ENCODE data around the gene SOX14.

Gene SOX14

DNA sequence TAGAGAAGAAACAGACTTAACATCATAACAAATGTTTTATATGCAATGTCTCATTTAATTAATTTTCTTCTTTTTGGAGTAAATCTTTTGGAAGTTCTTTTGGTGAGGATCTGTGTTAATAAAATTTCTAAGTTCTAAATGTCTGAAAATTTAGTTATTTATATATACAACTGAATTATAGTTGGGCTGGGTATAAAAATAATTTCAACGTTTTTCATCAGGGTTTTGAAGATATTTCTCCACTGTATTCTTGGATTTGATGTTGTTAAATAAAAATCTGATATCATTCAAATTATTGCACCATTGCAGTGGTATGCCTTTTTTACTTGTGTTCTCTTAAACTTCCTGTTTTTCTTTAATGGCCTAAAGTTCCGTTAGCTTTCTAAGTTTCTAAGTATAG lies 26.9 kb upstream of the SOX14 start:
- Histone ChIP-seq H3K27me3 (ENCODE audit: control insufficient read depth, low read length) (no peaks in the 10 kb centered on the region), H3K4me2 (ENCODE audit: low read length) (no peak overlapping the region), H3F3A (ENCODE audit: control insufficient read depth, insufficient read depth) (no peaks in the 10 kb centered on the region), H3K4me1 (ENCODE audit: control insufficient read depth, low read length) (no peaks in the 10 kb centered on the region), H4K20me1 (ENCODE audit: control insufficient read depth, insufficient read depth, low read depth, low read length) (no peaks in the 10 kb centered on the region), H3K79me2 (ENCODE audit: control insufficient read depth, low read length) (no peaks in the 10 kb centered on the region), H3K9me2 (replicated peaks; ENCODE audit: control insufficient read depth, low read length) (no peaks in the 10 kb centered on the region), H3K9me3 (ENCODE audit: control insufficient read depth, insufficient read depth, low read length) (peaks cover 18% of the 10 kb centered on the region; the same call in 1 of the 2 replicates), H3K36me3 (ENCODE audit: control insufficient read depth, low read length) (no peaks in the 10 kb centered on the region), H3K27ac (ENCODE audit: low read depth, low read length) (no peak overlapping the region), H3K4me3 (ENCODE audit: low read length) (no peak overlapping the region)
- TF ChIP-seq, protein P1, sequence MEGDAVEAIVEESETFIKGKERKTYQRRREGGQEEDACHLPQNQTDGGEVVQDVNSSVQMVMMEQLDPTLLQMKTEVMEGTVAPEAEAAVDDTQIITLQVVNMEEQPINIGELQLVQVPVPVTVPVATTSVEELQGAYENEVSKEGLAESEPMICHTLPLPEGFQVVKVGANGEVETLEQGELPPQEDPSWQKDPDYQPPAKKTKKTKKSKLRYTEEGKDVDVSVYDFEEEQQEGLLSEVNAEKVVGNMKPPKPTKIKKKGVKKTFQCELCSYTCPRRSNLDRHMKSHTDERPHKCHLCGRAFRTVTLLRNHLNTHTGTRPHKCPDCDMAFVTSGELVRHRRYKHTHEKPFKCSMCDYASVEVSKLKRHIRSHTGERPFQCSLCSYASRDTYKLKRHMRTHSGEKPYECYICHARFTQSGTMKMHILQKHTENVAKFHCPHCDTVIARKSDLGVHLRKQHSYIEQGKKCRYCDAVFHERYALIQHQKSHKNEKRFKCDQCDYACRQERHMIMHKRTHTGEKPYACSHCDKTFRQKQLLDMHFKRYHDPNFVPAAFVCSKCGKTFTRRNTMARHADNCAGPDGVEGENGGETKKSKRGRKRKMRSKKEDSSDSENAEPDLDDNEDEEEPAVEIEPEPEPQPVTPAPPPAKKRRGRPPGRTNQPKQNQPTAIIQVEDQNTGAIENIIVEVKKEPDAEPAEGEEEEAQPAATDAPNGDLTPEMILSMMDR (IDR thresholded peaks at IDR 0.05; ENCODE audit: low read depth, low read length, poor library complexity, severe bottlenecking), result no peak
- TF ChIP-seq EZH2phosphoT487 (IDR thresholded peaks at IDR 0.05; ENCODE audit: borderline replicate concordance, low read length), result no peak

DNA sequence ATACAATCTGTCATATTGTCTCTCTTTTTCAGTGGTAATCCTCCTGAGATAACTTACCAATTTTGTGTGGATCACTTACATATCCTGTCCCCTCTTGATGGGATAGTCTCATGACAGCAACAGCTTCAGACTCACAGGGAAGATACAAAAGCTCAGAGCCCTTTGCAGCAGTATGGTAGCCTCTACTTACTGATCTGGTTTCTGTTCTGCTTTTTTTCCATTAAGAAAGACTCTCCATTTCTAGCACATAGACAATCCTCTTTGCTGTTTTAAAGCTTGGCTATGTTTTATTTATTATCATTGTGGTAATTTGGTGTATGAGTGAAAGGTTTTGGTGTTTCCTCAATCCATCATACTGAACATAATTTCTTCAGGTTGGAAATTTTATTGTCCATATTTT lies 25.4 kb upstream of the SOX14 start:
- H3K9me3 ChIP-seq (ENCODE audit: control insufficient read depth, insufficient read depth, low read length), result peaks cover 18% of the 10 kb centered on the region; the same call in 1 of the 2 replicates
- H3K4me2 ChIP-seq (ENCODE audit: low read length), result no peak overlapping the region
- no peak overlapping the region for H3K4me3 ChIP-seq (ENCODE audit: low read length)
- TF ChIP-seq, protein P1 (IDR thresholded peaks at IDR 0.05; ENCODE audit: low read depth, low read length, poor library complexity, severe bottlenecking), result no peak
- no peak for TF ChIP-seq EZH2phosphoT487 (IDR thresholded peaks at IDR 0.05; ENCODE audit: borderline replicate concordance, low read length)
- H3F3A ChIP-seq (ENCODE audit: control insufficient read depth, insufficient read depth), result no peaks in the 10 kb centered on the region
- no peaks in the 10 kb centered on the region for H3K79me2 ChIP-seq (ENCODE audit: control insufficient read depth, low read length)
- no peak overlapping the region for H3K27ac ChIP-seq (ENCODE audit: low read depth, low read length)
- H3K27me3 ChIP-seq (ENCODE audit: control insufficient read depth, low read length), result no peaks in the 10 kb centered on the region
- no peaks in the 10 kb centered on the region for H3K9me2 ChIP-seq (replicated peaks; ENCODE audit: control insufficient read depth, low read length)
- no peaks in the 10 kb centered on the region for H4K20me1 ChIP-seq (ENCODE audit: control insufficient read depth, insufficient read depth, low read depth, low read length)
- no peaks in the 10 kb centered on the region for H3K36me3 ChIP-seq (ENCODE audit: control insufficient read depth, low read length)
- no peaks in the 10 kb centered on the region for H3K4me1 ChIP-seq (ENCODE audit: control insufficient read depth, low read length)

DNA sequence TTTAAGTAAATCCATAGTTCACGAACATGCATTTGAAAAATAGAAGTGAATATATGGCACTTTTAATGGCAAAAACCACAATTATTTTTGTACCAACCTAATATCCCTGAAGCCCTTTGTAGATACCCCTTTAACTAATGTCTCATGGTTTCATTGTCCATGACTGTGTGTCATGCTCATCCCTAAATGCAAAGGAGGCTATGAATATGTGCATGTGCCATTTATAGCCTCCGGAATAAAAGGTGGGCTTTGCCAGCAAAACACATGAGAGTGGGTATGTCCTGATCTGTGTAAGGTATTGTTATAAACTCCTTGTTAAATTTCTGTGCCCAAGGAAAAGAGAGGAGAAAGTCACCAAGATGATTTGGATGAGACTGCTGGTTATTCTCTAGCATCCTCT lies 20.5 kb upstream of the SOX14 start:
- H3K9me3 ChIP-seq (ENCODE audit: control insufficient read depth, insufficient read depth, low read length), result no peaks in the 10 kb centered on the region
- TF ChIP-seq, protein P1 (IDR thresholded peaks at IDR 0.05; ENCODE audit: low read depth, low read length, poor library complexity, severe bottlenecking), result no peak
- TF ChIP-seq EZH2phosphoT487 (IDR thresholded peaks at IDR 0.05; ENCODE audit: borderline replicate concordance, low read length), result no peak
- no peaks in the 10 kb centered on the region for H3K9me2 ChIP-seq (replicated peaks; ENCODE audit: control insufficient read depth, low read length)
- H3K4me2 ChIP-seq (ENCODE audit: low read length), result no peak overlapping the region
- no peaks in the 10 kb centered on the region for H3K79me2 ChIP-seq (ENCODE audit: control insufficient read depth, low read length)
- H3F3A ChIP-seq (ENCODE audit: control insufficient read depth, insufficient read depth), result no peaks in the 10 kb centered on the region
- H3K36me3 ChIP-seq (ENCODE audit: control insufficient read depth, low read length), result no peaks in the 10 kb centered on the region
- H3K4me3 ChIP-seq (ENCODE audit: low read length), result no peak overlapping the region
- H3K27me3 ChIP-seq (ENCODE audit: control insufficient read depth, low read length), result no peaks in the 10 kb centered on the region
- no peaks in the 10 kb centered on the region for H4K20me1 ChIP-seq (ENCODE audit: control insufficient read depth, insufficient read depth, low read depth, low read length)
- no peaks in the 10 kb centered on the region for H3K4me1 ChIP-seq (ENCODE audit: control insufficient read depth, low read length)
- H3K27ac ChIP-seq (ENCODE audit: low read depth, low read length), result no peak overlapping the region

DNA sequence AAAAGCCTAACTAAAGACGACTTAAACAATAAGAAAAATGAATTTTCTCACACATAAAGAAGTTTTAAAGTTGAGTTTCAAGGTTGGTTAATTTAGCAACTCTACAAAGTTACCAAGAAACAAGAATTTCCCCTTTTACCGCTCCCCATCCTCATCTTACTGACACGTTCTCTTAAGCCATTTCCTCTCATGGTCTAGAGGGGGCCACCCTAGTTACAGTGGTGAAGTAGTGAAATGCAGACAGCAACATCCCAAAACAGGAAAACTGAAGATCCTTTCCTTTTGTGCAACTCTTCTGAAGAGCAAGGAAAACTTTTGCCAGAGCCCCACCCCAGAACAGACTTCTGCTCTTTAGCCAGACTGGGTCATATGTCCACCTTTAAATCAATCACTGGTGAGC lies 17.3 kb upstream of the SOX14 start:
- Histone ChIP-seq H3K27me3 (ENCODE audit: control insufficient read depth, low read length) (no peaks in the 10 kb centered on the region), H3K27ac (ENCODE audit: low read depth, low read length) (no peak overlapping the region), H3K4me1 (ENCODE audit: control insufficient read depth, low read length) (no peaks in the 10 kb centered on the region), H3F3A (ENCODE audit: control insufficient read depth, insufficient read depth) (no peaks in the 10 kb centered on the region), H3K9me3 (ENCODE audit: control insufficient read depth, insufficient read depth, low read length) (no peaks in the 10 kb centered on the region), H3K4me2 (ENCODE audit: low read length) (no peak overlapping the region), H3K9me2 (replicated peaks; ENCODE audit: control insufficient read depth, low read length) (no peaks in the 10 kb centered on the region), H3K79me2 (ENCODE audit: control insufficient read depth, low read length) (no peaks in the 10 kb centered on the region), H4K20me1 (ENCODE audit: control insufficient read depth, insufficient read depth, low read depth, low read length) (no peaks in the 10 kb centered on the region), H3K36me3 (ENCODE audit: control insufficient read depth, low read length) (no peaks in the 10 kb centered on the region), H3K4me3 (ENCODE audit: low read length) (no peak overlapping the region)
- TF ChIP-seq, protein P1 (IDR thresholded peaks at IDR 0.05; ENCODE audit: low read depth, low read length, poor library complexity, severe bottlenecking), result no peak
- no peak for TF ChIP-seq EZH2phosphoT487 (IDR thresholded peaks at IDR 0.05; ENCODE audit: borderline replicate concordance, low read length)

All from DOHH2 (cell line).